ENCODE data around the gene UHMK1. TPM values are rescaled to one million over a fixed set of nuclear protein-coding genes. Genes with fewer than 3 reads are reported as not detected.
"Not testable (repeated sequence)": the region's sequence is repeated elsewhere in the genome, so short reads cannot be mapped to it uniquely, and the experiment has no call there.

UHMK1 gene, protein sequence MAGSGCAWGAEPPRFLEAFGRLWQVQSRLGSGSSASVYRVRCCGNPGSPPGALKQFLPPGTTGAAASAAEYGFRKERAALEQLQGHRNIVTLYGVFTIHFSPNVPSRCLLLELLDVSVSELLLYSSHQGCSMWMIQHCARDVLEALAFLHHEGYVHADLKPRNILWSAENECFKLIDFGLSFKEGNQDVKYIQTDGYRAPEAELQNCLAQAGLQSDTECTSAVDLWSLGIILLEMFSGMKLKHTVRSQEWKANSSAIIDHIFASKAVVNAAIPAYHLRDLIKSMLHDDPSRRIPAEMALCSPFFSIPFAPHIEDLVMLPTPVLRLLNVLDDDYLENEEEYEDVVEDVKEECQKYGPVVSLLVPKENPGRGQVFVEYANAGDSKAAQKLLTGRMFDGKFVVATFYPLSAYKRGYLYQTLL
- 10 to 100 TPM; 19.3 to 68.2 (median 45.6) TPM for total RNA-seq

DNA sequence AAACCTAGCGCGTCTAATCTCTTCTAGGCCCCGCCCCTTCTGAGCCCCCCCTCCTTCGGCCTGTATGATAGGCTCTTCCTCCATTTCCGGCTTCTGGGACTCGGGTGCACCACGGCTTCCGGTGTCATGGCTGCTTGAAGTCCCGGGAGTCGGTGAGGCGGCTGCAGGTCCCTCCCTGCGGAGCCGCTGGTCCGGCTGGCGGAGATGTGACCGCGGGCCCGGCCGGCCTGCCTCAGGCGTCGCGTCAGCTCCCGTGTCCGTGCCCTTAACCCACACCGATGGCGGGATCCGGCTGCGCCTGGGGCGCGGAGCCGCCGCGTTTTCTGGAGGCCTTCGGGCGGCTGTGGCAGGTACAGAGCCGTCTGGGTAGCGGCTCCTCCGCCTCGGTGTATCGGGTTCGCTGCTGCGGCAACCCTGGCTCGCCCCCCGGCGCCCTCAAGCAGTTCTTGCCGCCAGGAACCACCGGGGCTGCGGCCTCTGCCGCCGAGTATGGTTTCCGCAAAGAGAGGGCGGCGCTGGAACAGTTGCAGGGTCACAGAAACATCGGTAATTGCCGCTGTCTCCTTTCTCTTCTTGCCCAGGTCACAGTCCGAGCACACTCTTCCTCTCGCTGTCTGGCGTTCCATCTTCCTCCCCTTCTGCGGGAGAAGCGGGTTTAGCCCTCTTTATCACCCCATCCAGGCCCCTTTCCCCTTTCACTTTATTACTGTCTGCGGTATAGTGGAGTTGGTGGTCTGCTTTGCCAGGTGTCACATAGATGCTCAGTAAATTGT lies at the start of gene UHMK1:
Gene UHMK1 (plus strand): TSS at position 96 of the 773 bp plus-strand sequence. CDS start 183 bp downstream, at position 279.
- Histone ChIP-seq H3K36me3 (peaks cover 6 to 32% (median 10%) of the 10 kb centered on the region in 4 donors), H3K4me3 (peak within 1 kb of the TSS; percentile 68 to 99 (median 86)), H3K27me3 (no peaks in the 10 kb centered on the region), H3K27ac (peak within 1 kb of the TSS; percentile 92 to 97 (median 94)), H3K9me3 (no peaks in the 10 kb centered on the region), H3K4me1 (peaks cover 22 to 40% (median 29%) of the 10 kb centered on the region in 4 donors)
- 0 to 1% methylated on average over 21 to 41 of the region's 61 CpGs for WGBS, 2 donors
- DNase-seq (peak; percentile 92 to 93), ATAC-seq (ENCODE audit: low FRiP score in 2 of 2) (peak; percentile 97 to 100)
- TF ChIP-seq, protein P1, sequence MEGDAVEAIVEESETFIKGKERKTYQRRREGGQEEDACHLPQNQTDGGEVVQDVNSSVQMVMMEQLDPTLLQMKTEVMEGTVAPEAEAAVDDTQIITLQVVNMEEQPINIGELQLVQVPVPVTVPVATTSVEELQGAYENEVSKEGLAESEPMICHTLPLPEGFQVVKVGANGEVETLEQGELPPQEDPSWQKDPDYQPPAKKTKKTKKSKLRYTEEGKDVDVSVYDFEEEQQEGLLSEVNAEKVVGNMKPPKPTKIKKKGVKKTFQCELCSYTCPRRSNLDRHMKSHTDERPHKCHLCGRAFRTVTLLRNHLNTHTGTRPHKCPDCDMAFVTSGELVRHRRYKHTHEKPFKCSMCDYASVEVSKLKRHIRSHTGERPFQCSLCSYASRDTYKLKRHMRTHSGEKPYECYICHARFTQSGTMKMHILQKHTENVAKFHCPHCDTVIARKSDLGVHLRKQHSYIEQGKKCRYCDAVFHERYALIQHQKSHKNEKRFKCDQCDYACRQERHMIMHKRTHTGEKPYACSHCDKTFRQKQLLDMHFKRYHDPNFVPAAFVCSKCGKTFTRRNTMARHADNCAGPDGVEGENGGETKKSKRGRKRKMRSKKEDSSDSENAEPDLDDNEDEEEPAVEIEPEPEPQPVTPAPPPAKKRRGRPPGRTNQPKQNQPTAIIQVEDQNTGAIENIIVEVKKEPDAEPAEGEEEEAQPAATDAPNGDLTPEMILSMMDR (IDR thresholded peaks at IDR 0.05) = no peak
- TF ChIP-seq POLR2AphosphoS5 (IDR thresholded peaks at IDR 0.05) (peak; percentile 67 to 70), EP300 (IDR thresholded peaks at IDR 0.05) (no peak), POLR2A (IDR thresholded peaks at IDR 0.05) (peak in 2 of 4 donors; percentile 52 to 79)

DNA sequence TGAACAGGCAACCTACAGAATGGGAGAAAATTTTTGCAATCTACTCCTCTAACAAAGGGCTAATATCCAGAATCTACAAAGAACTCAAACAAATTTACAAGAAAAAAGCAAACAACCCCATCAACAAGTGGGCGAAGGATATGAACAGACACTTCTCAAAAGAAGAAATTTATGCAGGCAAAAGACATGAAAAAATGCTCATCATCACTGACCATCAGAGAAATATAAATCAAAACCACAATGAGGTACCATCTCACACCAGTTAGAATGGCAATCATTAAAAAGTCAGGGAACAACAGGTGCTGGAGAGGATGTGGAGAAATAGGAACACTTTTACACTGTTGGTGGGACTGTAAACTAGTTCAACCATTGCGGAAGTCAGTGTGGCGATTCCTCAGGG lies 43.3 kb upstream of the UHMK1 start:
- H3K4me3 ChIP-seq; H3K4me1 ChIP-seq; H3K36me3 ChIP-seq; DNase-seq; H3K27me3 ChIP-seq; H3K27ac ChIP-seq; H3K9me3 ChIP-seq; ATAC-seq (ENCODE audit: low FRiP score in 2 of 2): not testable (repeated sequence)
- 97 to 100% methylated on average over 1 to 3 of the region's 3 CpGs for WGBS, 2 donors

DNA sequence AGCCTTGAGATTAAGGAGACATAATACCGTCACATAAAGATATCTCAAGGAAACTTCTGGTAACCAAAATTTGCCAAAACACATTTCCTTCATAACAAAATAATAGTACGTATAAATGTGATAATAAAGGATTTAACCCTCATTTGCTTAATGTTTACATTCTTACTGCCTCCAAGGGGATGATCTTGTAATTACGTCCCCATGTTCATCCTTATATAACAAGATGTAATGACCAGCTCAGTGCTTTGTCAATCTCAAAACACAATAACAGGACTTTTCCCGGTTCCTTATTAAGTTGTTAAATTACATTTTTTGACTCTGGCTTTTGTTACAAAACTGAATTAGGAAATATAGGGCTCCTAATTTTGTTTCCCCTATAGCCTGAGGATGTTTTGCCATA lies 41.3 kb upstream of the UHMK1 start:
- WGBS, 2 donors = 85 to 95% methylated on average over 4 of the region's 4 CpGs
- DNase-seq (no peak), ATAC-seq (ENCODE audit: low FRiP score in 2 of 2) (no peak)
- Histone ChIP-seq H3K4me1 (no peaks in the 10 kb centered on the region), H3K4me3 (no peak overlapping the region), H3K9me3 (no peaks in the 10 kb centered on the region), H3K27me3 (no peaks in the 10 kb centered on the region), H3K36me3 (no peaks in the 10 kb centered on the region), H3K27ac (no peak overlapping the region)
- no peak for TF ChIP-seq EP300 (IDR thresholded peaks at IDR 0.05)

DNA sequence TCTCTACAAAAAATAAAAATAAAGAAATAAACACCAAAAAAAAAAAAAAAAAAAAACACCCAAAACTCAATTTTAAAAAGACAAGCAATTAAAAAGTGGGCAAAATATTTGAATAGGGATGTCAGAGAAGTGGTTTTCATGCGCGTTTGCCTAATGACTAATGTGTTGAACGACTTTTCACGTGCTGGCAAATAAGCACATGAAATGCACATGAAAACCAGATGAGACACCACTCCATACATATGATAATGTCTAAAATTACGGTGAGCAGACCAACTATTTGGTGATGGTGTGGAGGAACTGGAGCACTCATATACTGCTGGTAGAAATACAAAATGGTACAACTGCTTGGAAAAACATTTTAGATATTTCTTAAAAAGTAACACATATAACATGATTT lies 39.4 kb upstream of the UHMK1 start:
- Histone ChIP-seq H3K27ac (no peak overlapping the region), H3K4me1 (no peaks in the 10 kb centered on the region), H3K4me3 (no peak overlapping the region), H3K27me3 (no peaks in the 10 kb centered on the region), H3K9me3 (no peaks in the 10 kb centered on the region), H3K36me3 (no peaks in the 10 kb centered on the region)
- WGBS, 2 donors = 85 to 86% methylated on average over 5 of the region's 5 CpGs
- ATAC-seq (ENCODE audit: low FRiP score in 2 of 2) (no peak), DNase-seq (no peak)
- TF ChIP-seq EP300 (IDR thresholded peaks at IDR 0.05) = no peak
- no peak for TF ChIP-seq POLR2AphosphoS5 (IDR thresholded peaks at IDR 0.05)
- TF ChIP-seq, protein P1 (IDR thresholded peaks at IDR 0.05) = no peak

DNA sequence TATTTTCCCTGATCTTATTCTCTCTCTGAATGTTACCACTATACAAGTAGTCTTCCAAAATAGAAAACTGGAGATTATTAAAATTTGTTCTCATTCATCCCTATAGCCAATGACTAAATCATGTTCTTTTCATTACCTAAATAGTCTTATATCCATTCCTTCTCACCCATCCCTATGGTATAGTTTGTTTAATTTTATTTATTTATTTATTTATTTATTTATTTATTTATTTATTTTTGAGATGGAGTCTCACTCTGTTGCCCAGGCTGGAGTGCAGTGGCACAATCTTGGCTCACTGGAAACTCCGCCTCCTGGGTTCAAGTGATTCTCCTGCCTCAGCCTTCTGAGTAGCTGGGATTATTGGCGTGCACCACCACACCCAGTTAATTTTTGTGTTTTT lies 35.2 kb upstream of the UHMK1 start:
- not testable (repeated sequence) for DNase-seq; ATAC-seq (ENCODE audit: low FRiP score in 2 of 2); H3K36me3 ChIP-seq; H3K4me3 ChIP-seq; H3K9me3 ChIP-seq; H3K27me3 ChIP-seq; H3K27ac ChIP-seq; H3K4me1 ChIP-seq
- 92 to 98% methylated on average over 2 of the region's 2 CpGs for WGBS, 2 donors

DNA sequence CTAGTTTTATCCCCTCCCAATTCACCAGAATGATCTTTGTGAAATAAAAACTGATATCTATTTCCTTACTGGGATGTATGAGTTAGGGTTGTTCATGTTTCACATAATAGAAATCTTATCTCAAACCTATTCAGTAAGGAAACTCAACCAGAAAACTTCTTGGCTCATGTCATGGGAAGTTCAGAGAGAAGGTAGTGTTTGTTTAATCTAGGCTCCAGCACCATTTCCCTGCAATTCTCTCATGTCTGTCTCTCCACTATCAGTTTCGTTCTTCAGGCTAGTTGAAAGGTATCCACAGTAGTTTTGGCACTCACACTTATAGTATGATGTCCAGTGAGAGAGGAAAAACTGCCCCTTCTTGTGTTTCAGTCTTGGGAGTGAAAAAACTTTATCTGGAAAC lies 34.6 kb upstream of the UHMK1 start:
- H3K36me3 ChIP-seq = no peaks in the 10 kb centered on the region
- TF ChIP-seq, protein P1 (IDR thresholded peaks at IDR 0.05) = no peak
- no peak for TF ChIP-seq POLR2A (IDR thresholded peaks at IDR 0.05)
- no peak for TF ChIP-seq POLR2AphosphoS5 (IDR thresholded peaks at IDR 0.05)
- ATAC-seq (ENCODE audit: low FRiP score in 2 of 2) = no peak

More for the DNA sequence above, 34.6 kb upstream of the UHMK1 start:
- Histone ChIP-seq H3K4me3 (no peak overlapping the region), H3K27ac (no peak overlapping the region), H3K27me3 (no peaks in the 10 kb centered on the region), H3K4me1 (no peaks in the 10 kb centered on the region), H3K9me3 (no peaks in the 10 kb centered on the region)
- no peak for DNase-seq
- WGBS, 2 donors = 27 to 42% methylated on average over 1 of the region's 1 CpG

All from upper lobe of left lung (tissue), 6 donors.